KMS-11 (cell line): Measurements from ENCODE around the gene IL20RB.

ENCODE experiments used
- H2AFZ ChIP-seq: fragments of 200-600 bp; sonication (generic); 2 replicates; pipeline ENCODE4 v1.6.1; 2016; ENCODE audit warnings: antibody characterized with exemption, mixed run types, low read depth
- H3K27ac ChIP-seq: fragments of 200-600 bp; sonication (generic); 2 replicates; pipeline ENCODE4 v1.6.1; 2016; ENCODE audit warnings: mild to moderate bottlenecking, mixed run types
- H3K27me3 ChIP-seq: fragments of 200-600 bp; sonication (generic); 2 replicates; pipeline ENCODE4 v1.6.1; 2017; ENCODE audit warnings: mild to moderate bottlenecking, low read depth, mixed run types, moderate library complexity; ENCODE audit not compliant: insufficient read depth
- H3K36me3 ChIP-seq: fragments of 200-600 bp; sonication (generic); 2 replicates; pipeline ENCODE4 v1.6.1; 2017; ENCODE audit warnings: mild to moderate bottlenecking, mixed run types; ENCODE audit not compliant: insufficient read depth
- H3K4me1 ChIP-seq: fragments of 200-600 bp; sonication (generic); 2 replicates; pipeline ENCODE4 v1.6.1; 2016; ENCODE audit warnings: mild to moderate bottlenecking, low read depth, mixed run types; ENCODE audit not compliant: poor library complexity, severe bottlenecking
- H3K4me2 ChIP-seq: fragments of 200-600 bp; sonication (generic); 2 replicates; pipeline ENCODE4 v1.7.0; 2016; ENCODE audit warnings: mild to moderate bottlenecking, mixed run types
- H3K4me3 ChIP-seq: fragments of 200-600 bp; sonication (generic); IDR thresholded peaks from 2 replicates; pipeline ENCODE4 v1.6.1; 2017; ENCODE audit warnings: low read depth, low read length, mixed read lengths; ENCODE audit not compliant: insufficient read depth
- H3K79me2 ChIP-seq: fragments of 200-600 bp; sonication (generic); 2 replicates; pipeline ENCODE4 v1.6.1; 2016; ENCODE audit warnings: low read depth, mixed run types; ENCODE audit not compliant: insufficient read depth
- H3K9ac ChIP-seq: fragments of 200-600 bp; sonication (generic); 2 replicates; pipeline ENCODE4 v1.6.1; 2016; ENCODE audit warnings: mild to moderate bottlenecking, mixed run types
- H4K20me1 ChIP-seq: fragments of 200-600 bp; sonication (generic); 2 replicates; pipeline ENCODE4 v1.6.1; 2016; ENCODE audit warnings: mild to moderate bottlenecking, mixed run types; ENCODE audit not compliant: insufficient read depth
- CTCF ChIP-seq: fragments of 200-600 bp; sonication (generic); conservative IDR thresholded peaks from 2 replicates; pipeline ENCODE4 v1.6.1; 2017; ENCODE audit warnings: low read depth, mild to moderate bottlenecking, antibody characterized with exemption, low read length, moderate library complexity, mixed read lengths

IL20RB gene

GRCh38 chr3:136931606-136932005 lies 26.2 kb upstream of the IL20RB start:
- peaks cover 20% of the 10 kb centered on the region; the same call in 1 of the 2 replicates for H3K79me2 ChIP-seq
- H3K36me3 ChIP-seq, result no peaks in the 10 kb centered on the region

GRCh38 chr3:136932523-136932922 lies 25.3 kb upstream of the IL20RB start:
- H3K27me3 ChIP-seq, result no peaks in the 10 kb centered on the region
- H3K36me3 ChIP-seq, result no peaks in the 10 kb centered on the region
- TF ChIP-seq CTCF, result no peak
- no peaks in the 10 kb centered on the region for H4K20me1 ChIP-seq
- H3K9ac ChIP-seq, result peak overlapping the region; percentile 14; the same call in 1 of the 2 replicates
- H2AFZ ChIP-seq, result no peak overlapping the region
- peak overlapping the region; percentile 65 for H3K4me2 ChIP-seq
- peak overlapping the region; percentile 73 for H3K27ac ChIP-seq
- H3K79me2 ChIP-seq, result peaks cover 22% of the 10 kb centered on the region
- H3K4me3 ChIP-seq, result no peak overlapping the region
- peaks cover 48% of the 10 kb centered on the region for H3K4me1 ChIP-seq

More at GRCh38 chr3:136931606-136932005, 26.2 kb upstream of the IL20RB start:
- Histone ChIP-seq H3K4me3 (no peak overlapping the region), H3K27ac (peak overlapping the region; percentile 73; the same call in 1 of the 2 replicates), H3K4me2 (peak overlapping the region; percentile 65; the same call in 1 of the 2 replicates), H3K27me3 (no peaks in the 10 kb centered on the region), H3K9ac (peak overlapping the region; percentile 14; the same call in 1 of the 2 replicates), H2AFZ (no peak overlapping the region), H4K20me1 (no peaks in the 10 kb centered on the region), H3K4me1 (peaks cover 48% of the 10 kb centered on the region)
- no peak for TF ChIP-seq CTCF

- peak overlapping the region; percentile 65 for H3K4me2 ChIP-seq
- H3K9ac ChIP-seq, result peak overlapping the region; percentile 14; the same call in 1 of the 2 replicates
- H3K27me3 ChIP-seq, result no peaks in the 10 kb centered on the region
- H2AFZ ChIP-seq, result no peak overlapping the region
- peak overlapping the region; percentile 73 for H3K27ac ChIP-seq
- H3K4me1 ChIP-seq, result peaks cover 51% of the 10 kb centered on the region
- no peaks in the 10 kb centered on the region for H4K20me1 ChIP-seq
- TF ChIP-seq CTCF, result no peak
- H3K36me3 ChIP-seq, result no peaks in the 10 kb centered on the region
- no peak overlapping the region for H3K4me3 ChIP-seq
- peaks cover 22% of the 10 kb centered on the region for H3K79me2 ChIP-seq
Measured at GRCh38 chr3:136932978-136933772, 24.6 kb upstream of the IL20RB start.

GRCh38 chr3:136937175-136937574 lies 20.6 kb upstream of the IL20RB start:
- Histone ChIP-seq H3K36me3 (no peaks in the 10 kb centered on the region), H3K4me1 (peaks cover 46% of the 10 kb centered on the region), H2AFZ (no peak overlapping the region), H3K27ac (no peak overlapping the region), H3K27me3 (no peaks in the 10 kb centered on the region), H3K9ac (no peak overlapping the region), H3K4me3 (no peak overlapping the region), H4K20me1 (no peaks in the 10 kb centered on the region), H3K4me2 (no peak overlapping the region), H3K79me2 (peaks cover 31% of the 10 kb centered on the region)
- no peak for TF ChIP-seq CTCF
